Liver (tissue), 9 donors: Measurements from ENCODE around the gene AKT3. TPM values are rescaled to one million over a fixed set of nuclear protein-coding genes. Genes with fewer than 3 reads are reported as not detected.

Source experiments
- DNase-seq: peaks from one replicate; pipeline ENCODE4 v3.0.0-alpha.2; 2017; ENCODE audit warnings: low spot score
- H3K27ac ChIP-seq, 2 donors: one replicate each; pipeline ENCODE4 v1.7.0; 2013; ENCODE audit warnings: inconsistent platforms in 2 of 2, low read length in 2 of 2, control low read depth in 1 of 2, low read depth in 1 of 2, mild to moderate bottlenecking in 1 of 2
- H3K27me3 ChIP-seq, 4 donors: one replicate each; pipeline versions ENCODE4 v1.6.1 to v1.7.0; 2013; ENCODE audit warnings: low read length in 3 of 4, inconsistent platforms in 1 of 4, mild to moderate bottlenecking in 1 of 4, moderate library complexity in 1 of 4; ENCODE audit not compliant: control insufficient read depth in 4 of 4, insufficient read depth in 4 of 4
- H3K36me3 ChIP-seq, 4 donors: one replicate each; pipeline versions ENCODE4 v1.6.1 to v1.7.0; 2013; ENCODE audit warnings: low read length in 3 of 4, mild to moderate bottlenecking in 3 of 4, low read depth in 1 of 4, moderate library complexity in 1 of 4; ENCODE audit not compliant: control insufficient read depth in 4 of 4, insufficient read depth in 3 of 4
- H3K4me1 ChIP-seq, 4 donors: one replicate each; pipeline versions ENCODE4 v1.6.1 to v1.7.0; 2013; ENCODE audit warnings: low read length in 3 of 4, mild to moderate bottlenecking in 3 of 4, moderate library complexity in 1 of 4; ENCODE audit not compliant: control insufficient read depth in 4 of 4, insufficient read depth in 4 of 4
- H3K4me3 ChIP-seq, 3 donors: one replicate each; pipeline versions ENCODE4 v1.6.1 to v1.7.0; 2013; ENCODE audit warnings: low read length in 3 of 3, control low read depth in 1 of 3, low read depth in 1 of 3, mild to moderate bottlenecking in 1 of 3
- H3K9ac ChIP-seq, 2 donors: one replicate each; pipeline ENCODE4 v1.7.0; 2013; ENCODE audit warnings: low read length in 2 of 2, mild to moderate bottlenecking in 2 of 2, moderate library complexity in 2 of 2, control low read depth in 1 of 2, low read depth in 1 of 2
- H3K9me3 ChIP-seq, 4 donors: one replicate each; pipeline versions ENCODE4 v1.6.1 to v1.7.0; 2013; ENCODE audit warnings: low read length in 3 of 4; ENCODE audit not compliant: control insufficient read depth in 4 of 4
- EGR1 ChIP-seq, 2 donors: IDR thresholded peaks; 2 replicates each; pipeline ENCODE4 v1.6.1; 2016 to 2018; ENCODE audit warnings: antibody characterized with exemption in 2 of 2, low read depth in 2 of 2
- FOXA1 ChIP-seq: IDR thresholded peaks from 2 replicates; pipeline ENCODE4 v1.6.1; 2016; ENCODE audit warnings: antibody characterized with exemption
- FOXA2 ChIP-seq: IDR thresholded peaks from 2 replicates; pipeline ENCODE4 v1.6.1; 2016; ENCODE audit warnings: antibody characterized with exemption
- GABPA ChIP-seq, 2 donors: IDR thresholded peaks in 1 of 2; conservative IDR thresholded peaks in 1 of 2; 2 replicates each; pipeline ENCODE4 v1.6.1; 2016; ENCODE audit warnings: antibody characterized with exemption in 2 of 2, mild to moderate bottlenecking in 1 of 2, moderate library complexity in 1 of 2
- HNF4A ChIP-seq, 2 donors: conservative IDR thresholded peaks; 2 replicates each; pipeline ENCODE4 v1.6.1; 2016; ENCODE audit warnings: antibody characterized with exemption in 2 of 2, mild to moderate bottlenecking in 2 of 2
- JUND ChIP-seq, 2 donors: IDR thresholded peaks; 2 replicates each; pipeline ENCODE4 v1.6.1; 2016; ENCODE audit warnings: antibody characterized with exemption in 2 of 2
- NR2F2 ChIP-seq: IDR thresholded peaks from 2 replicates; pipeline ENCODE4 v1.6.1; 2016; ENCODE audit warnings: antibody characterized with exemption
- RAD21 ChIP-seq, 2 donors: IDR thresholded peaks; 2 replicates each; pipeline ENCODE4 v1.6.1; 2016; ENCODE audit warnings: antibody characterized with exemption in 2 of 2, mild to moderate bottlenecking in 2 of 2
- RXRA ChIP-seq, 2 donors: IDR thresholded peaks; 2 replicates each; pipeline ENCODE4 v1.6.1; 2017 to 2018; ENCODE audit warnings: antibody characterized with exemption in 2 of 2, mild to moderate bottlenecking in 1 of 2
- WGBS: extraction: QIAGEN DNeasy Blood & Tissue Kit; methylation state at CpG from one replicate; pipeline ENCODE4 v1.1.7; 2013; 5-methylcytosine and 5-hydroxymethylcytosine counted together
- polyA plus RNA-seq, 2 donors: library from polyadenylated mRNA; stranded (reverse) in 1 of 2; unstranded in 1 of 2; fragments of 200-250 nt in 1 of 2; fragments of >200 nt in 1 of 2; fragmentation: Nextera tagmentation in 1 of 2; extraction: Ambion mirVana in 1 of 2; gene quantifications; one replicate each; pipeline versions ENCODE4 v1.2.1 to v1.2.3, GENCODE V29; 2013 to 2015
- total RNA-seq, 2 donors: library from RNA; depleted of rRNA; stranded (reverse); fragments of >200 nt; gene quantifications; one replicate each; pipeline ENCODE4 v1.2.3, GENCODE V29; 2014
- TF ChIP-seq, protein P1 (sequence below): IDR thresholded peaks from 2 replicates; pipeline ENCODE4 v1.6.1; 2016; ENCODE audit warnings: antibody characterized with exemption
- donor health status: healthy.
- donor health status: healthy.
- donor health status: healthy.
- donor health status: healthy.
- donor health status: healthy.

AKT3 gene
- total and polyA plus RNA-seq, 4 donors: 1.7 to 7.6 (median 2.8) TPM

DNA sequence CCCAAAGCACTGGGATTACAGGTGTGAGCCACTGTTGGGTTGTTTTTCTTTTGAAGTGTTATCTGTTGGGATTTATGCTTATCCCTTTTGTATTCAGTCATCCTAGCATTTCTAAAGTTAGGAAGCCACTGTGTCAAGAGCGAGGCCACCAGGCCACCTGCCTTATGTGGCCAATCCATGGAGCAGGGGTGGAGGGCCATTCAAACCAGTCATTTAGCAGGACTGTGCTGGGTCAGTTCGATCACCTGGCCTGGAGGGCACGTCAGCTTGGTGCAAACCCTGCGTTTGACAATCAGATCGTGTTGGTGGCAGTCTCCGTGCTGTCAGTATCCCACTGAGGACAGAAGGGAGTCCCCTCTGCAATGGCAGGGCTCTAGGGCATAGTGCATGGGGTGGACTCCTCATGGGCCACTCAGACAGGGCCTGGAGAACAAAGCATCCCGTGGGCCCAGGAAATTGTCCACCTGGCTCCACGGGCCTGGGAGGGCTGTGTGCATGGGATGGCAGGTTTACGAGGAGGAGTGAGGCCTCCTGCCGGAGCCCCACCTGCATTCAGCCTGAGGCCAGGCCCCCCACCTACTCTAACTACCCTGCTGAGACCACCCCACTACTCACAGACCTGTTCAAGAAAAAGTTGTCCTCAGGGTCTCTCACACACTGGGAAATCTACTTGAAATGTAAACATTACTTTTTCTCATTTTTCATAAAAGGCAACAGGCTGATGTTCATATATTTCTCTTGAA is 351.9 kb downstream of the AKT3 start:
- H3K9ac ChIP-seq: no peak overlapping the region
- WGBS: 96% methylated on average over 10 of the region's 10 CpGs
- H3K9me3 ChIP-seq: no peaks in the 10 kb centered on the region
- no peak overlapping the region for H3K4me3 ChIP-seq
- H3K36me3 ChIP-seq: no peaks in the 10 kb centered on the region
- TF ChIP-seq EGR1 (IDR thresholded peaks at IDR 0.05; ENCODE audit: low read depth in 2 of 2): no peak
- H3K27me3 ChIP-seq: no peaks in the 10 kb centered on the region
- H3K4me1 ChIP-seq: peaks cover 0 to 20% (median 6%) of the 10 kb centered on the region in 4 donors
- no peak for DNase-seq
- H3K27ac ChIP-seq: peak overlapping the region; percentile 74 to 78

DNA sequence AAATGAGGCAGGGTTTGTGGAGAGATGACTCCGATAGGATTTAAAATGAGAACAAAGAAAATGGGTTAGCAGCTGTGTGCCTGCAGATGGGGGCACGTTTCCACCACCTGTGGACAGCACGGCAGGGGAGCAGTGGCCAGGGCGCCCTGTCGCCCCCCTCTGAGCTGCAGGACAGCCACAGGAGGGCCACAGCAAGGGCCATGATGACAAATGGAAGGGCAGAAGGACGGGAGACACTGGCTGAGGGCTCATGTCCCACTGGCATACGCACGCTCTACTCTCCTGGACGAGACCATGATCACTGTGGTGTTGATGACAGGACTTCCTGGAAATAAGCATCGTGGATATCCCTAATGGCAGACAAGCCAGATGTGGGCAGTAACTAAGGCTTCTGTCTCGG is 353.2 kb downstream of the AKT3 start:
- no peaks in the 10 kb centered on the region for H3K9me3 ChIP-seq
- no peak for DNase-seq
- no peak overlapping the region for H3K4me3 ChIP-seq
- no peak overlapping the region for H3K9ac ChIP-seq
- peaks cover 0 to 20% (median 6%) of the 10 kb centered on the region in 4 donors for H3K4me1 ChIP-seq
- peak overlapping the region; percentile 92 for H3K27ac ChIP-seq
- no peaks in the 10 kb centered on the region for H3K36me3 ChIP-seq
- TF ChIP-seq NR2F2: no peak
- TF ChIP-seq, protein P1, sequence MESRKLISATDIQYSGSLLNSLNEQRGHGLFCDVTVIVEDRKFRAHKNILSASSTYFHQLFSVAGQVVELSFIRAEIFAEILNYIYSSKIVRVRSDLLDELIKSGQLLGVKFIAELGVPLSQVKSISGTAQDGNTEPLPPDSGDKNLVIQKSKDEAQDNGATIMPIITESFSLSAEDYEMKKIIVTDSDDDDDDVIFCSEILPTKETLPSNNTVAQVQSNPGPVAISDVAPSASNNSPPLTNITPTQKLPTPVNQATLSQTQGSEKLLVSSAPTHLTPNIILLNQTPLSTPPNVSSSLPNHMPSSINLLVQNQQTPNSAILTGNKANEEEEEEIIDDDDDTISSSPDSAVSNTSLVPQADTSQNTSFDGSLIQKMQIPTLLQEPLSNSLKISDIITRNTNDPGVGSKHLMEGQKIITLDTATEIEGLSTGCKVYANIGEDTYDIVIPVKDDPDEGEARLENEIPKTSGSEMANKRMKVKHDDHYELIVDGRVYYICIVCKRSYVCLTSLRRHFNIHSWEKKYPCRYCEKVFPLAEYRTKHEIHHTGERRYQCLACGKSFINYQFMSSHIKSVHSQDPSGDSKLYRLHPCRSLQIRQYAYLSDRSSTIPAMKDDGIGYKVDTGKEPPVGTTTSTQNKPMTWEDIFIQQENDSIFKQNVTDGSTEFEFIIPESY: no peak
- TF ChIP-seq RAD21 (IDR thresholded peaks at IDR 0.05): no peak
- WGBS: 96% methylated on average over 11 of the region's 11 CpGs
- no peaks in the 10 kb centered on the region for H3K27me3 ChIP-seq

GRCh38 chr1:243496187-243496646 is 353.8 kb downstream of the AKT3 start:
- Histone ChIP-seq H3K36me3 (no peaks in the 10 kb centered on the region), H3K4me1 (peaks cover 0 to 20% (median 6%) of the 10 kb centered on the region in 4 donors), H3K4me3 (no peak overlapping the region), H3K9me3 (no peaks in the 10 kb centered on the region), H3K27me3 (no peaks in the 10 kb centered on the region), H3K9ac (peak overlapping the region; percentile 51 to 76), H3K27ac (peak overlapping the region; percentile 92)
- 45% methylated on average over 19 of the region's 19 CpGs for WGBS
- TF ChIP-seq HNF4A (conservative IDR thresholded peaks at IDR 0.05) (no peak), EGR1 (IDR thresholded peaks at IDR 0.05; ENCODE audit: low read depth in 2 of 2) (no peak), FOXA1 (no peak), FOXA2 (no peak), RXRA (IDR thresholded peaks at IDR 0.05) (no peak), GABPA (IDR thresholded peaks at IDR 0.05 in 1 of 2, conservative IDR thresholded peaks at IDR 0.05 in 1 of 2) (no peak), JUND (IDR thresholded peaks at IDR 0.05) (no peak)
- no peak for DNase-seq
